Measurements from ENCODE around the gene DLGAP1.

DNA sequence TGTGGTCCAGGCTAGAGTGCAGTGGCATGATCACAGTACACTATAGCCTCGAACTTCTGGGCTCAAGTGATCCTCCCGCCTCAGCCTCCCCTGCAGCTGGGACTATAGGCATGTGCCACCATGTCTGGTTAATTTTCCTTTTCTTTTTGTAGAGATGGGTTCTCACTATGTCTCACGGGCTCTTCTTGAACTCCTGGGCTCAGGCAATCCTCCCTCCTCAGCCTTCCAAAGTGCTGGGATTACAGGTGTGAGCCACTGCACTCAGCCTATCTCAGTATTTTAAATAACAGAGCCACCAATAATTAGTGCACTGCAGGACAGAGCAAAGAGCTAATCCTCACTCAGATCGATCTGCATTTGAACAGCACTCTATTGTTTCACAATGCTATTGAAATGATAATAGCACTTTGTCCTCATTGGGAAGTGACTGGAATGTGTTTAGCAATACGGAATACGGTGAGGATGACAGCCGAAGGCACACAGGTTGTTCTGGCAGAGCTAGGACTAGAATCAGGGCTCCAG lies 335.9 kb downstream of the DLGAP1 start:
- TF ChIP-seq, protein P1, sequence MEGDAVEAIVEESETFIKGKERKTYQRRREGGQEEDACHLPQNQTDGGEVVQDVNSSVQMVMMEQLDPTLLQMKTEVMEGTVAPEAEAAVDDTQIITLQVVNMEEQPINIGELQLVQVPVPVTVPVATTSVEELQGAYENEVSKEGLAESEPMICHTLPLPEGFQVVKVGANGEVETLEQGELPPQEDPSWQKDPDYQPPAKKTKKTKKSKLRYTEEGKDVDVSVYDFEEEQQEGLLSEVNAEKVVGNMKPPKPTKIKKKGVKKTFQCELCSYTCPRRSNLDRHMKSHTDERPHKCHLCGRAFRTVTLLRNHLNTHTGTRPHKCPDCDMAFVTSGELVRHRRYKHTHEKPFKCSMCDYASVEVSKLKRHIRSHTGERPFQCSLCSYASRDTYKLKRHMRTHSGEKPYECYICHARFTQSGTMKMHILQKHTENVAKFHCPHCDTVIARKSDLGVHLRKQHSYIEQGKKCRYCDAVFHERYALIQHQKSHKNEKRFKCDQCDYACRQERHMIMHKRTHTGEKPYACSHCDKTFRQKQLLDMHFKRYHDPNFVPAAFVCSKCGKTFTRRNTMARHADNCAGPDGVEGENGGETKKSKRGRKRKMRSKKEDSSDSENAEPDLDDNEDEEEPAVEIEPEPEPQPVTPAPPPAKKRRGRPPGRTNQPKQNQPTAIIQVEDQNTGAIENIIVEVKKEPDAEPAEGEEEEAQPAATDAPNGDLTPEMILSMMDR (IDR thresholded peaks at IDR 0.05), result no peak
- TF ChIP-seq POLR2A (IDR thresholded peaks at IDR 0.05), result no peak

Data from testis (tissue), 2 donors.